ENCODE data around the gene MTUS2.

DNA sequence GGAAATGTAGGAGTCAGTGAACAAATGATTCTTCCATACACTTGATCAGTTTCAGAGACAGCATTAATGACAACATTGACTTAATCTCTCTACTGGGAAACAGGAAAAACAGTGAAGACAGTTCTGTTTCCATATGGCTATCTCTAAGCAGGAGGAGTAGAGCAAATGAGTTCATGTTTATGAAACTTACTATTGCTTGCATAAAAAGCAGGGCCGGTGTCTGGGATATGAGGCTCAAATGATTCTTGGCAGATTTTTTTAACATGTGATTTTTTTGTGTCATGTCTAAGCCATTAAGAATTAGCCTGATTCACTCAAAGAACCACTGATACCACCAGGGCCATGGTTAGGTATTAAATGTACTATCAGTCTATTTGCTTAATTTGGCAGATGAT is 633.5 kb downstream of the MTUS2 start:
- no peak for TF ChIP-seq EZH2 (IDR thresholded peaks at IDR 0.05; ENCODE audit: borderline replicate concordance, low read length)
- TF ChIP-seq, protein P1, sequence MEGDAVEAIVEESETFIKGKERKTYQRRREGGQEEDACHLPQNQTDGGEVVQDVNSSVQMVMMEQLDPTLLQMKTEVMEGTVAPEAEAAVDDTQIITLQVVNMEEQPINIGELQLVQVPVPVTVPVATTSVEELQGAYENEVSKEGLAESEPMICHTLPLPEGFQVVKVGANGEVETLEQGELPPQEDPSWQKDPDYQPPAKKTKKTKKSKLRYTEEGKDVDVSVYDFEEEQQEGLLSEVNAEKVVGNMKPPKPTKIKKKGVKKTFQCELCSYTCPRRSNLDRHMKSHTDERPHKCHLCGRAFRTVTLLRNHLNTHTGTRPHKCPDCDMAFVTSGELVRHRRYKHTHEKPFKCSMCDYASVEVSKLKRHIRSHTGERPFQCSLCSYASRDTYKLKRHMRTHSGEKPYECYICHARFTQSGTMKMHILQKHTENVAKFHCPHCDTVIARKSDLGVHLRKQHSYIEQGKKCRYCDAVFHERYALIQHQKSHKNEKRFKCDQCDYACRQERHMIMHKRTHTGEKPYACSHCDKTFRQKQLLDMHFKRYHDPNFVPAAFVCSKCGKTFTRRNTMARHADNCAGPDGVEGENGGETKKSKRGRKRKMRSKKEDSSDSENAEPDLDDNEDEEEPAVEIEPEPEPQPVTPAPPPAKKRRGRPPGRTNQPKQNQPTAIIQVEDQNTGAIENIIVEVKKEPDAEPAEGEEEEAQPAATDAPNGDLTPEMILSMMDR (conservative IDR thresholded peaks at IDR 0.05 in 1 of 2, IDR thresholded peaks at IDR 0.05 in 1 of 2; ENCODE audit: extremely low read depth in 1 of 2, insufficient read depth in 1 of 2, low read depth in 1 of 2, low read length in 2 of 2): no peak

All from mammary epithelial cell (primary cell).